HG03469 (cell line): ENCODE data around the gene TRAPPC5.
"Not testable (repeated sequence)": the region's sequence is repeated elsewhere in the genome, so short reads cannot be mapped to it uniquely, and the experiment has no call there.

Source experiments
- ATAC-seq: cut with Tn5 transposase; IDR thresholded peaks from one replicate; pipeline ENCODE4 v1.9.1; 2021; ENCODE audit warnings: mild to moderate bottlenecking, moderate library complexity, moderate number of reproducible peaks; ENCODE audit not compliant: unreplicated experiment

TRAPPC5 gene

GRCh38 chr19:7680606-7681339 lies at the start of gene TRAPPC5:
Gene TRAPPC5 (plus strand): TSS chr19:7680833. CDS start chr19:7682254, 1,421 bp downstream.
- ATAC-seq, result no peak

GRCh38 chr19:7631577-7631976 lies 49.1 kb upstream of the TRAPPC5 start:
- no peak for ATAC-seq

GRCh38 chr19:7632340-7633203 lies 48.1 kb upstream of the TRAPPC5 start:
- no peak for ATAC-seq

GRCh38 chr19:7633698-7634097 lies 46.9 kb upstream of the TRAPPC5 start, which contains the start of gene PCP2:
Gene PCP2 (minus strand): TSS chr19:7633719. CDS start chr19:7633457, 262 bp downstream.
- no peak for ATAC-seq

- ATAC-seq, result no peak
Observed at GRCh38 chr19:7635670-7636069, 45.0 kb upstream of the TRAPPC5 start.

GRCh38 chr19:7636317-7636690 lies 44.3 kb upstream of the TRAPPC5 start:
- ATAC-seq, result no peak

- no peak for ATAC-seq
Observed at GRCh38 chr19:7636691-7637373, 43.8 kb upstream of the TRAPPC5 start, which contains the start of gene STXBP2. Gene STXBP2 (plus strand): TSS chr19:7637110. CDS start chr19:7637150, 40 bp downstream.

- ATAC-seq, result no peak
Observed at GRCh38 chr19:7637374-7638256, 43.0 kb upstream of the TRAPPC5 start.

GRCh38 chr19:7638802-7639465 lies 41.7 kb upstream of the TRAPPC5 start:
- ATAC-seq, result no peak

- no peak for ATAC-seq
Observed at GRCh38 chr19:7639863-7640348, 40.7 kb upstream of the TRAPPC5 start.

GRCh38 chr19:7640803-7641202 lies 39.8 kb upstream of the TRAPPC5 start:
- ATAC-seq, result no peak

- no peak for ATAC-seq
Observed at GRCh38 chr19:7641290-7642276, 39.0 kb upstream of the TRAPPC5 start.

- ATAC-seq, result no peak
Observed at GRCh38 chr19:7642295-7643030, 38.2 kb upstream of the TRAPPC5 start.

GRCh38 chr19:7643031-7643415 lies 37.6 kb upstream of the TRAPPC5 start:
- no peak for ATAC-seq

GRCh38 chr19:7643629-7644549 lies 36.7 kb upstream of the TRAPPC5 start:
- ATAC-seq, result not testable (repeated sequence)

GRCh38 chr19:7644550-7644877 lies 36.1 kb upstream of the TRAPPC5 start:
- ATAC-seq, result no peak

- no peak for ATAC-seq
Observed at GRCh38 chr19:7645163-7645562, 35.5 kb upstream of the TRAPPC5 start.
